ENCODE results near the gene POR.

POR gene

DNA sequence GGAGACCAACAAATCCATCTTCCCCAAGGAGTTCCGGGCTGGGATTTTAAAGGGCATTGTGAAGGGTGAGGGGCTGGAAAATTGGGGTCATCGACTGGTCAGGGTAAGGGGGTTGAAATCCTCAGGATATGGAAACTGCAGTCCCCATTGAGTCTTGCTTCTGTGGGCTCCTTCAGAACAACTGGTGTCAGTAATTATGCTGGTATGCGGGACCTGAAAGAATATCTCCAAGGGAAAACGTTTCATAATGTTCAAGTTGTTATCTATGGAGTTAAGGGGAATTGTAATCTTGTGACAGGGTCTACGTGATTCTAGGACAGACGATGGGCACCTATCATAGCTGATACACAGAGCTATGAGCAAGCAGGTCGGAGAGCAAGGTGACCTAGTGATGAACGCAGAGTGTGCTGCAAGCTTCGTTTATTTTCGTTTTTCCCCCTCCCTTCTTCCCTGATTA lies 36.6 kb upstream of the POR start:
- no peak; the same call in 2 of the 3 replicates for ATAC-seq
- TF ChIP-seq ARNTL (CRISPR knock-in tag; IDR thresholded peaks at IDR 0.05; ENCODE audit: borderline replicate concordance, low read depth) (no peak), TOX (CRISPR knock-in tag; IDR thresholded peaks at IDR 0.05; ENCODE audit: borderline replicate concordance) (no peak), PATZ1 (CRISPR knock-in tag; IDR thresholded peaks at IDR 0.05; ENCODE audit: borderline replicate concordance) (no peak), RARB (CRISPR knock-in tag; IDR thresholded peaks at IDR 0.05) (no peak)
- TF ChIP-seq, protein P1, sequence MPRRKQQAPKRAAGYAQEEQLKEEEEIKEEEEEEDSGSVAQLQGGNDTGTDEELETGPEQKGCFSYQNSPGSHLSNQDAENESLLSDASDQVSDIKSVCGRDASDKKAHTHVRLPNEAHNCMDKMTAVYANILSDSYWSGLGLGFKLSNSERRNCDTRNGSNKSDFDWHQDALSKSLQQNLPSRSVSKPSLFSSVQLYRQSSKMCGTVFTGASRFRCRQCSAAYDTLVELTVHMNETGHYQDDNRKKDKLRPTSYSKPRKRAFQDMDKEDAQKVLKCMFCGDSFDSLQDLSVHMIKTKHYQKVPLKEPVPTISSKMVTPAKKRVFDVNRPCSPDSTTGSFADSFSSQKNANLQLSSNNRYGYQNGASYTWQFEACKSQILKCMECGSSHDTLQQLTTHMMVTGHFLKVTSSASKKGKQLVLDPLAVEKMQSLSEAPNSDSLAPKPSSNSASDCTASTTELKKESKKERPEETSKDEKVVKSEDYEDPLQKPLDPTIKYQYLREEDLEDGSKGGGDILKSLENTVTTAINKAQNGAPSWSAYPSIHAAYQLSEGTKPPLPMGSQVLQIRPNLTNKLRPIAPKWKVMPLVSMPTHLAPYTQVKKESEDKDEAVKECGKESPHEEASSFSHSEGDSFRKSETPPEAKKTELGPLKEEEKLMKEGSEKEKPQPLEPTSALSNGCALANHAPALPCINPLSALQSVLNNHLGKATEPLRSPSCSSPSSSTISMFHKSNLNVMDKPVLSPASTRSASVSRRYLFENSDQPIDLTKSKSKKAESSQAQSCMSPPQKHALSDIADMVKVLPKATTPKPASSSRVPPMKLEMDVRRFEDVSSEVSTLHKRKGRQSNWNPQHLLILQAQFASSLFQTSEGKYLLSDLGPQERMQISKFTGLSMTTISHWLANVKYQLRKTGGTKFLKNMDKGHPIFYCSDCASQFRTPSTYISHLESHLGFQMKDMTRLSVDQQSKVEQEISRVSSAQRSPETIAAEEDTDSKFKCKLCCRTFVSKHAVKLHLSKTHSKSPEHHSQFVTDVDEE (CRISPR knock-in tag; IDR thresholded peaks at IDR 0.05): 0 out of 2 replicates have a peak, but pooled peaks have one; percentile 26

GRCh38 chr7:75878769-75879611 lies 36.0 kb upstream of the POR start, which contains the start of gene RHBDD2:
Gene RHBDD2 (plus strand): TSS chr7:75879034. CDS start chr7:75879083, 49 bp downstream.
- peak; percentile 97 for ATAC-seq
- TF ChIP-seq BACH2 (CRISPR knock-in tag; IDR thresholded peaks at IDR 0.05; ENCODE audit: borderline replicate concordance): no peak
- TF ChIP-seq, protein P1 (CRISPR knock-in tag; IDR thresholded peaks at IDR 0.05): no peak
- TF ChIP-seq, protein P2, sequence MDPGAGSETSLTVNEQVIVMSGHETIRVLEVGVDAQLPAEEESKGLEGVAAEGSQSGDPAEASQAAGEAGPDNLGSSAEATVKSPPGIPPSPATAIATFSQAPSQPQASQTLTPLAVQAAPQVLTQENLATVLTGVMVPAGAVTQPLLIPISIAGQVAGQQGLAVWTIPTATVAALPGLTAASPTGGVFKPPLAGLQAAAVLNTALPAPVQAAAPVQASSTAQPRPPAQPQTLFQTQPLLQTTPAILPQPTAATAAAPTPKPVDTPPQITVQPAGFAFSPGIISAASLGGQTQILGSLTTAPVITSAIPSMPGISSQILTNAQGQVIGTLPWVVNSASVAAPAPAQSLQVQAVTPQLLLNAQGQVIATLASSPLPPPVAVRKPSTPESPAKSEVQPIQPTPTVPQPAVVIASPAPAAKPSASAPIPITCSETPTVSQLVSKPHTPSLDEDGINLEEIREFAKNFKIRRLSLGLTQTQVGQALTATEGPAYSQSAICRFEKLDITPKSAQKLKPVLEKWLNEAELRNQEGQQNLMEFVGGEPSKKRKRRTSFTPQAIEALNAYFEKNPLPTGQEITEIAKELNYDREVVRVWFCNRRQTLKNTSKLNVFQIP (CRISPR knock-in tag; IDR thresholded peaks at IDR 0.05; ENCODE audit: borderline replicate concordance, low read depth): no peak
- 0 out of 2 replicates have a peak, but pooled peaks have one; percentile 55 for TF ChIP-seq GLIS3 (CRISPR knock-in tag; IDR thresholded peaks at IDR 0.05)

DNA sequence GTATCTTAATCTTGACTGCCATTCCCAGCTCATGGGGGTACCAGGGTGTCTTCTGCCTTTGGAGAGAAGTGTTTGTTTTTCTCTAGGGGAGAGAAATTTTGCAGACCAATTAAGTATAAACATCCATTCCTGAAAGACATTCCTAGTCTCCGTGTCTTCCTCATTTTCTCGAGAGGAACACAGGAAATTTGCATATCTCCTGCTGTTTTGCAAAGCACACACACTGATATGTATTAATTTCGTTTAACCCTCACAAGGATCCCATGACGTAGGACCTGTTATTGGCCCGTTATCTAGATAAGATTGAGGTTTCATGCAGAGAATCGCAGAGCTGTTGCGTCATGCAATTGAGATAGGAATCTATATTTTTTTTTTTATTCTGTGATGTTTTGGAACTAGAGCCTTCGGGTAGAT lies 35.2 kb upstream of the POR start:
- TF ChIP-seq ZFP30 (CRISPR knock-in tag; IDR thresholded peaks at IDR 0.05) (no peak), OSR1 (CRISPR knock-in tag; IDR thresholded peaks at IDR 0.05) (no peak), ZNF70 (CRISPR knock-in tag; IDR thresholded peaks at IDR 0.05) (no peak), SNAI2 (CRISPR knock-in tag; IDR thresholded peaks at IDR 0.05) (0 out of 2 replicates have a peak, but pooled peaks have one; percentile 48), CREB5 (CRISPR knock-in tag; IDR thresholded peaks at IDR 0.05; ENCODE audit: low read depth) (0 out of 2 replicates have a peak, but pooled peaks have one; percentile 44), GLIS3 (CRISPR knock-in tag; IDR thresholded peaks at IDR 0.05) (no peak)
- ATAC-seq: peak; percentile 13

- ATAC-seq: no peak
- TF ChIP-seq, protein P1 (CRISPR knock-in tag; IDR thresholded peaks at IDR 0.05): no peak
- TF ChIP-seq ISL1 (CRISPR knock-in tag; IDR thresholded peaks at IDR 0.05) (no peak), ZC3H10 (CRISPR knock-in tag; IDR thresholded peaks at IDR 0.05) (no peak), ZNF565 (CRISPR knock-in tag; conservative IDR thresholded peaks at IDR 0.05; ENCODE audit: low read depth) (no peak), ESRRG (CRISPR knock-in tag; IDR thresholded peaks at IDR 0.05) (no peak), BACH2 (CRISPR knock-in tag; IDR thresholded peaks at IDR 0.05; ENCODE audit: borderline replicate concordance) (no peak), ZFP3 (CRISPR knock-in tag; IDR thresholded peaks at IDR 0.05) (no peak), ZNF8 (CRISPR knock-in tag; IDR thresholded peaks at IDR 0.05) (no peak), TCF4 (CRISPR knock-in tag; IDR thresholded peaks at IDR 0.05; ENCODE audit: borderline replicate concordance) (no peak)
Observed at GRCh38 chr7:75880242-75880641, 34.7 kb upstream of the POR start.
